GM18867 (cell line): ENCODE measurements around the gene ZNF318.
A peak's percentile ranks its signal among the peaks of the same experiment; 100 is the strongest.
"Not testable (repeated sequence)": the region's sequence is repeated elsewhere in the genome, so short reads cannot be mapped to it uniquely, and the experiment has no call there.

Experiments used
- ATAC-seq: cut with Tn5 transposase; IDR thresholded peaks from one replicate; pipeline ENCODE4 v1.9.1; 2021; ENCODE audit warnings: mild to moderate bottlenecking, moderate library complexity; ENCODE audit not compliant: unreplicated experiment

The ZNF318 gene

GRCh38 chr6:43390753-43391439 is 21.4 kb upstream of the ZNF318 start:
- not testable (repeated sequence) for ATAC-seq

GRCh38 chr6:43389730-43390295 is 20.4 kb upstream of the ZNF318 start:
- no peak for ATAC-seq

GRCh38 chr6:43386492-43386891 is 17.0 kb upstream of the ZNF318 start:
- no peak for ATAC-seq

- ATAC-seq, result no peak
Observed at GRCh38 chr6:43383021-43383667, 13.7 kb upstream of the ZNF318 start.

GRCh38 chr6:43380858-43381257 is 11.4 kb upstream of the ZNF318 start:
- not testable (repeated sequence) for ATAC-seq

GRCh38 chr6:43378631-43379030 is 9.2 kb upstream of the ZNF318 start:
- ATAC-seq, result no peak

GRCh38 chr6:43377710-43378229 is 8.3 kb upstream of the ZNF318 start:
- ATAC-seq, result no peak

- ATAC-seq, result peak; percentile 43
Observed at GRCh38 chr6:43376551-43376981, 7.1 kb upstream of the ZNF318 start.

- no peak for ATAC-seq
Observed at GRCh38 chr6:43375693-43376092, 6.2 kb upstream of the ZNF318 start.

GRCh38 chr6:43373252-43373875 is 3.9 kb upstream of the ZNF318 start:
- ATAC-seq, result no peak

GRCh38 chr6:43370003-43370580 is 645 bp upstream of the ZNF318 start:
- ATAC-seq, result not testable (repeated sequence)

GRCh38 chr6:43368259-43369160 is 937 bp downstream of the ZNF318 start:
- ATAC-seq, result peak; percentile 1

- no peak for ATAC-seq
Observed at GRCh38 chr6:43367245-43367984, 2.0 kb downstream of the ZNF318 start.

- no peak for ATAC-seq
Observed at GRCh38 chr6:43361269-43361668, 8.2 kb downstream of the ZNF318 start.

- no peak for ATAC-seq
Observed at GRCh38 chr6:43359831-43360230, 9.6 kb downstream of the ZNF318 start.

GRCh38 chr6:43359381-43359780 is 10.1 kb downstream of the ZNF318 start:
- ATAC-seq, result no peak

- ATAC-seq, result no peak
Observed at GRCh38 chr6:43355862-43356590, 13.4 kb downstream of the ZNF318 start.

GRCh38 chr6:43351951-43352350 is 17.5 kb downstream of the ZNF318 start:
- ATAC-seq, result not testable (repeated sequence)

- ATAC-seq, result no peak
Observed at GRCh38 chr6:43347444-43347843, 22.0 kb downstream of the ZNF318 start.
